Parathyroid adenoma (tissue), 2 donors: ENCODE data around the gene RDH14.

Experiments
- H2AFZ ChIP-seq: fragments of 300-600 bp; sonication (generic); one replicate; pipeline ENCODE4 v1.7.0; 2017; ENCODE audit warnings: antibody characterized with exemption, mild to moderate bottlenecking
- H3K27ac ChIP-seq: fragments of 300-600 bp; sonication (generic); one replicate; pipeline ENCODE4 v1.7.0; 2017
- H3K27me3 ChIP-seq: fragments of 300-600 bp; sonication (generic); one replicate; pipeline ENCODE4 v1.7.0; 2017; ENCODE audit warnings: low read length; ENCODE audit not compliant: control insufficient read depth, insufficient read depth
- H3K36me3 ChIP-seq: fragments of 300-600 bp; sonication (generic); one replicate; pipeline ENCODE4 v1.7.0; 2017; ENCODE audit warnings: low read length; ENCODE audit not compliant: control insufficient read depth, insufficient read depth
- H3K4me1 ChIP-seq: fragments of 300-600 bp; sonication (generic); one replicate; pipeline ENCODE4 v1.7.0; 2017; ENCODE audit warnings: control low read depth
- H3K4me2 ChIP-seq: fragments of 300-600 bp; sonication (generic); one replicate; pipeline ENCODE4 v1.7.0; 2017; ENCODE audit warnings: low read length
- H3K4me3 ChIP-seq: fragments of 300-600 bp; sonication (generic); one replicate; pipeline ENCODE4 v1.7.0; 2017; ENCODE audit warnings: low read depth, low read length
- H3K79me2 ChIP-seq: fragments of 300-600 bp; sonication (generic); one replicate; pipeline ENCODE4 v1.7.0; 2017; ENCODE audit warnings: control low read depth
- H3K9ac ChIP-seq: fragments of 300-600 bp; sonication (generic); one replicate; pipeline ENCODE4 v1.7.0; 2017; ENCODE audit warnings: mild to moderate bottlenecking
- H3K9me3 ChIP-seq: fragments of 300-600 bp; sonication (generic); one replicate; pipeline ENCODE4 v1.7.0; 2017; ENCODE audit warnings: low read length; ENCODE audit not compliant: control insufficient read depth
- TF ChIP-seq, protein P1 (sequence below): fragments of 300-600 bp; sonication (generic); IDR thresholded peaks from one replicate; pipeline ENCODE4 v1.7.0; 2017; ENCODE audit warnings: antibody characterized with exemption, mild to moderate bottlenecking
- donor health status: primary hyperparathyroidism.

Gene RDH14

GRCh38 chr2:18525852-18526251 lies 34.6 kb downstream of the RDH14 start:
- Histone ChIP-seq H3K36me3 (no peaks in the 10 kb centered on the region), H3K27me3 (no peaks in the 10 kb centered on the region), H3K4me1 (no peaks in the 10 kb centered on the region), H3K4me3 (no peak overlapping the region), H3K4me2 (no peak overlapping the region), H3K79me2 (no peaks in the 10 kb centered on the region), H3K27ac (no peak overlapping the region), H3K9ac (no peak overlapping the region), H3K9me3 (no peaks in the 10 kb centered on the region), H2AFZ (no peak overlapping the region)
- TF ChIP-seq, protein P1, sequence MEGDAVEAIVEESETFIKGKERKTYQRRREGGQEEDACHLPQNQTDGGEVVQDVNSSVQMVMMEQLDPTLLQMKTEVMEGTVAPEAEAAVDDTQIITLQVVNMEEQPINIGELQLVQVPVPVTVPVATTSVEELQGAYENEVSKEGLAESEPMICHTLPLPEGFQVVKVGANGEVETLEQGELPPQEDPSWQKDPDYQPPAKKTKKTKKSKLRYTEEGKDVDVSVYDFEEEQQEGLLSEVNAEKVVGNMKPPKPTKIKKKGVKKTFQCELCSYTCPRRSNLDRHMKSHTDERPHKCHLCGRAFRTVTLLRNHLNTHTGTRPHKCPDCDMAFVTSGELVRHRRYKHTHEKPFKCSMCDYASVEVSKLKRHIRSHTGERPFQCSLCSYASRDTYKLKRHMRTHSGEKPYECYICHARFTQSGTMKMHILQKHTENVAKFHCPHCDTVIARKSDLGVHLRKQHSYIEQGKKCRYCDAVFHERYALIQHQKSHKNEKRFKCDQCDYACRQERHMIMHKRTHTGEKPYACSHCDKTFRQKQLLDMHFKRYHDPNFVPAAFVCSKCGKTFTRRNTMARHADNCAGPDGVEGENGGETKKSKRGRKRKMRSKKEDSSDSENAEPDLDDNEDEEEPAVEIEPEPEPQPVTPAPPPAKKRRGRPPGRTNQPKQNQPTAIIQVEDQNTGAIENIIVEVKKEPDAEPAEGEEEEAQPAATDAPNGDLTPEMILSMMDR: no peak

DNA sequence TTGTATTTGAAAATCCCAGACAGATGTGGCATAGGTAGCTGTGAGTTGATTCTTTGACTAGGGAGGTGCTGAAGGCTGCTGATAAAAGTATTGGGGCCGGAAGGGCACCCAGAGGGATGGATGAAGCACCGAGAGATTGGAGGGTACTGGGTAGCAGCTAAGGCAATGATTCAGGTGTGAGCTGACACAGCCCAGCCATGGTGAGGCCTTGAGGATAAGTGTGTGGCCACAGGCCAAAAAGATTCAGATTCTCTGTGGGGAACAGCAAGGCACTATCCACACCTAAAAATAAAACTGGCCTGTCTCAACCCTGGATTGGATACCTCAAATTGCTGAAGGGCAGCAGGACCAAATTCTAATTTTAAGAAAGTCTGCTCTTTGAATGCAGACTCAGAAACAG lies 35.2 kb downstream of the RDH14 start:
- Histone ChIP-seq H3K4me3 (no peak overlapping the region), H2AFZ (no peak overlapping the region), H3K27ac (no peak overlapping the region), H3K4me2 (no peak overlapping the region), H3K79me2 (no peaks in the 10 kb centered on the region), H3K27me3 (no peaks in the 10 kb centered on the region), H3K9me3 (no peaks in the 10 kb centered on the region), H3K9ac (no peak overlapping the region), H3K36me3 (no peaks in the 10 kb centered on the region), H3K4me1 (no peaks in the 10 kb centered on the region)
- TF ChIP-seq, protein P1: no peak

DNA sequence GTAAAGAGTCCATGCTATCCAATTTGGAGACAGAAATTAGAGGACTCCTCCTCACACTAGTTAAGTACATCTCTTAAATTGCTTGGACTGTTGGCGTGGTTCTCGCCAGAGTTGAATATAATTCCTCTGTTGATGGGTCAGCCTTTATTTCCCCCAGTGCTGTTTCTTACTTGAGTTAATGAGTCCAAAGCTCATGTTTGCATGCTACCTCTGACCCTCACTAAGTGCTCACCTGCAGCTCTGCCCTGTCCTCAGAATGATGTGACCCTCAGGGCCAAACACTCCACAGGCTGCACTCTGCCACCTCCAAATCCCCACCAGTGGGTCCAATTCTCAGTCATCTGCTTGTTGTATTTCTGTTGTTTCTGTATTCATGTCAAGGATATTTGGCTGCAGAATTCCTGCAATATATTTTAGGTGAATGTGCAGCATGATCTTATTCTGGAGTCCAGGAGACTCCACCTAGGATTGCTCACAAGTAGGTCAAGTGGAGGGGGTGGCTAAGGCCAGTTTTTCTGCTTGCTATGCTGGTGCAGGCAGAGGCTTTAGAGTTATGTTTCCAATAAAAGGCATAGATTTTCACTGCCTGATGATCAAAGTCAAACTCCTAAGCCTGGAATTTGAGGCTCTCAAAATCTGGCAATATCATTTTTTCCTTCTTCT lies 37.8 kb downstream of the RDH14 start:
- H3K36me3 ChIP-seq: no peaks in the 10 kb centered on the region
- H3K4me2 ChIP-seq: no peak overlapping the region
- H3K4me3 ChIP-seq: no peak overlapping the region
- H3K79me2 ChIP-seq: no peaks in the 10 kb centered on the region
- H3K9ac ChIP-seq: no peak overlapping the region
- no peaks in the 10 kb centered on the region for H3K4me1 ChIP-seq
- TF ChIP-seq, protein P1: no peak
- no peak overlapping the region for H3K27ac ChIP-seq
- no peak overlapping the region for H2AFZ ChIP-seq
- H3K9me3 ChIP-seq: no peaks in the 10 kb centered on the region
- no peaks in the 10 kb centered on the region for H3K27me3 ChIP-seq

GRCh38 chr2:18520451-18521425 lies 39.7 kb downstream of the RDH14 start:
- TF ChIP-seq, protein P1: peak; percentile 92
- H3K27ac ChIP-seq: no peak overlapping the region
- no peak overlapping the region for H3K4me3 ChIP-seq

More at GRCh38 chr2:18520451-18521425, 39.7 kb downstream of the RDH14 start:
- Histone ChIP-seq H3K4me2 (no peak overlapping the region), H3K9me3 (no peaks in the 10 kb centered on the region), H3K27me3 (no peaks in the 10 kb centered on the region), H3K4me1 (no peaks in the 10 kb centered on the region), H2AFZ (peak overlapping the region; percentile 10), H3K9ac (no peak overlapping the region), H3K36me3 (no peaks in the 10 kb centered on the region), H3K79me2 (no peaks in the 10 kb centered on the region)
